ENCODE results near the gene CTNNA3.

The CTNNA3 gene

DNA sequence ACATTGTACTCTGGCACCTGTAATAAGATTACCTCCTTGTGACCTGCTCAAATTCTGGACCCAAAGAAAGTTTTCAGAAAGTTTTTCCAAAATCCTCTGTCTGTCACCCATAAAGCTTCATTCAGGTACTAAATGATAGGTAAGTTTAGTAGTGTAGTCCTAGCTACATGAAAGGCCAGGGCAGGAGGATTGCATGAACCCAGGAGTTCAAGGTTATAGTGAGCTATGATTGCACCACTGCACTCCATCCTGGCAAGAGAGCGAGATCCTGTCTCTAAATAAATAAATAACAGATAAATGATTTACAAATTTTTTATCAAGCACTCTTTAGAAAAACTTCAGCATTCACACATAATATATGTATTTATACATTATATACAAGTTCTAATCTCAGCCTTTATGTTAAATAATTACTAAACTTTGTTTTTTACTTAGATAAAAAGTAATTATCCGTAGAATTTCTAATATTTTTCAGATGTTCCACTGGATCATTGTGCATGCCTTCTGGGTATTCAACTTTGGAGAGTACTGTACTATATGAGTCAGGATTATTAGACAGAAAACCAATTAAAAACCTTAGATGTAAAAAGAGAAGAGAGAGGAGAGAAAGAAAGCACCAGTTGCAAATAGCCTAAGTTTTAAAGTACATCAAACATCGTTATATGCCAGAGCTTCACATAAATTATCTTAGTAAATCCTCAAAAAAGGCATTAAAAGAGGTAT lies 407.1 kb downstream of the CTNNA3 start:
- TF ChIP-seq, protein P1, sequence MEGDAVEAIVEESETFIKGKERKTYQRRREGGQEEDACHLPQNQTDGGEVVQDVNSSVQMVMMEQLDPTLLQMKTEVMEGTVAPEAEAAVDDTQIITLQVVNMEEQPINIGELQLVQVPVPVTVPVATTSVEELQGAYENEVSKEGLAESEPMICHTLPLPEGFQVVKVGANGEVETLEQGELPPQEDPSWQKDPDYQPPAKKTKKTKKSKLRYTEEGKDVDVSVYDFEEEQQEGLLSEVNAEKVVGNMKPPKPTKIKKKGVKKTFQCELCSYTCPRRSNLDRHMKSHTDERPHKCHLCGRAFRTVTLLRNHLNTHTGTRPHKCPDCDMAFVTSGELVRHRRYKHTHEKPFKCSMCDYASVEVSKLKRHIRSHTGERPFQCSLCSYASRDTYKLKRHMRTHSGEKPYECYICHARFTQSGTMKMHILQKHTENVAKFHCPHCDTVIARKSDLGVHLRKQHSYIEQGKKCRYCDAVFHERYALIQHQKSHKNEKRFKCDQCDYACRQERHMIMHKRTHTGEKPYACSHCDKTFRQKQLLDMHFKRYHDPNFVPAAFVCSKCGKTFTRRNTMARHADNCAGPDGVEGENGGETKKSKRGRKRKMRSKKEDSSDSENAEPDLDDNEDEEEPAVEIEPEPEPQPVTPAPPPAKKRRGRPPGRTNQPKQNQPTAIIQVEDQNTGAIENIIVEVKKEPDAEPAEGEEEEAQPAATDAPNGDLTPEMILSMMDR (IDR thresholded peaks at IDR 0.05; ENCODE audit: insufficient read depth, low read depth, low read length, missing control alignments): no peak
- no peak overlapping the region for H3K4me3 ChIP-seq (ENCODE audit: low read length)
- DNase-seq (ENCODE audit: low read depth): no peak

DNA sequence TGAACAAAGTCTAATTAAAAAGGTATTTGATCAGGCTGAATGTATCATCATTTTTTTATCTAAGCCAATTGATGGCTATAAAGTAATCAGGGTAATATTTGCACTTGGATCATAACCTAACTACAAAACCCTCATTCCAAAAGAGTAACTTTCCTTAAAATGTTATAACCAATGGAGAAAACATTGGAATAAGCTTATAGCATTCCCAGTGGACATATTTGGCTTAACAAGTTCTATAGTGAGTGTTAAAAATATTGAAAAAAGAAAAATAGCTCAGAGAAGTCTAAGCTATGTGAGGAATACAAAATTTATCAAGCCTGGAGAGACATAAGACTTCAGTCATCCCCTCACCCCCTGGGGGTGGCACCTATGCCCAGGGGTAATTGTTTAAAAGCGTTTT lies 411.4 kb downstream of the CTNNA3 start:
- no peak for DNase-seq (ENCODE audit: low read depth)
- TF ChIP-seq, protein P1 (IDR thresholded peaks at IDR 0.05; ENCODE audit: insufficient read depth, low read depth, low read length, missing control alignments): no peak
- H3K4me3 ChIP-seq (ENCODE audit: low read length): no peak overlapping the region

DNA sequence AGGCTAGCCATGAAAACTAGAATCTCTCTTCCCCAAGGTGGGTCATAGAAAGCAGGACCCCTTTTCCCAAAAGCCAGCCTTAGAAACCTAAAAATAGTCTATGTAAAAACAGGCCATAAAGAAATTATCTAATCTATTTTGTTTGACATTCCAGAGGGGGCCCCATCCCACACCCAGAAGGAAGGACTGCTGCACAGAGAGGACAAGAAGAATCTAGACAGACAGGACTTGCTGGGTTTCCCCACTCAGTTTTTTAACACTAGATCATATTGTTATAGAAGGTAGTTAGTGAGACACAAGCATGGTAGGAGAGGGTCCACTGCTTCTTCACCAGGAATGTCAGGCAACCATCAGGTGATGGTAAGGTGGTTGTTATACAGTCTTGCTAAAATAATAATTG lies 413.1 kb downstream of the CTNNA3 start:
- no peak overlapping the region for H3K4me3 ChIP-seq (ENCODE audit: low read length)
- TF ChIP-seq, protein P1 (IDR thresholded peaks at IDR 0.05; ENCODE audit: insufficient read depth, low read depth, low read length, missing control alignments): no peak
- no peak for DNase-seq (ENCODE audit: low read depth)

DNA sequence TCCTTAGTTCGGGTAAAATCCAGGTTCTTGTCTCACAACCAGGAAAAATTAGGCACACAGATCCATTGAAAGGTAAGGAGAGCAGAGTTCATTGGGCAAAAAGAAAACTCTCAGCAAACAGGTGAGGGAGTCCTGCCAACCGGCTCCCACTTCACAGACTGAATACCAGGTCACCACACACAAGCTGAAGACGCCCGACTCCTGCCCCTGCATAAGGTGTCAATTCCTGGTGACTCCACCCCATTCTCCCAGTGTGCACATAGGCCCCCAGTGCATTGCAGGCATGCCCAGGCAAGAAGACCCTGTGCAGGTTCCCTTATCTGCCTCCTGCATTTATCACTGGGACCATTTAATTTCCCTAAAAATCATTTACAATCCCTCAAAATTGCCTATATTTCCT lies 415.6 kb downstream of the CTNNA3 start:
- H3K4me3 ChIP-seq (ENCODE audit: low read length): no peak overlapping the region
- TF ChIP-seq, protein P1 (IDR thresholded peaks at IDR 0.05; ENCODE audit: insufficient read depth, low read depth, low read length, missing control alignments): no peak
- no peak for DNase-seq (ENCODE audit: low read depth)

DNA sequence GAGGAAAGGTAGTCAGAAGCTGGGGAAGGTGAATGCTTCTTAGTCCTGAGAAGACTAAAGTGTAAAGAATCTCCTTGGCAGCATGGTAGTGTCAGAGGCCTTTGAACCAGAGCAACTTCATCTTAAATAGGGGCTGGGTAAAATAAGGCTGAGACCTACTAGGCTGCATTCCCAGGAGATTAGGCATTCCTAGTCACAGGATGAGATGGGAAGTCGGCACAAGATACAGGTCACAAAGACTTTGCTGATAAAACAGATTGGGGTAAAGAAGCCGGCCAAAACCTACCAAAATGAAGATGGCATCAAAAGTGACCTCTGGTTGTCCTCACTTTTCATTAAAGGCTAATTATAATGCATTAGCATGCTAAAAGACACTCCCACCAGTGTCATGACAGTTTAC lies 418.6 kb downstream of the CTNNA3 start:
- no peak overlapping the region for H3K4me3 ChIP-seq (ENCODE audit: low read length)
- TF ChIP-seq, protein P1 (IDR thresholded peaks at IDR 0.05; ENCODE audit: insufficient read depth, low read depth, low read length, missing control alignments): no peak
- no peak for DNase-seq (ENCODE audit: low read depth)

DNA sequence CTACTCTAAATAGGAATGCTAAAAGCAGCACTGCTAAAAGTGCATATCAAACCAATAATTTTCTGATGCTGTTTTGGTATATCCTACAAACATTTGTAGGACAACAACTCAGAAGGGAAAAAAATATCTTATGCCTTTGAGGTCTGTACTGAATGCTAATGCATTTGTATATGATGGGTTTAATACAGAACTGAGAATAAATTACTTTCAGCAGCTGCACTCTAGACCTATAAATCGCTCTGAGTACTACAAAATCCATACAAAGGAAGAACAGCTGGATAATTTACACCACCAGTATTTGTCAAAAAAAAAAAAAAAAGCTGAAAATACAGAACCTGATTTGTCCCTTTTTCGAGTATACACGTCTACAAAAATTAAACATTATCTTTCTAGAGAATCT lies 426.2 kb downstream of the CTNNA3 start:
- DNase-seq (ENCODE audit: low read depth): no peak
- no peak overlapping the region for H3K4me3 ChIP-seq (ENCODE audit: low read length)
- TF ChIP-seq, protein P1 (IDR thresholded peaks at IDR 0.05; ENCODE audit: insufficient read depth, low read depth, low read length, missing control alignments): no peak

DNA sequence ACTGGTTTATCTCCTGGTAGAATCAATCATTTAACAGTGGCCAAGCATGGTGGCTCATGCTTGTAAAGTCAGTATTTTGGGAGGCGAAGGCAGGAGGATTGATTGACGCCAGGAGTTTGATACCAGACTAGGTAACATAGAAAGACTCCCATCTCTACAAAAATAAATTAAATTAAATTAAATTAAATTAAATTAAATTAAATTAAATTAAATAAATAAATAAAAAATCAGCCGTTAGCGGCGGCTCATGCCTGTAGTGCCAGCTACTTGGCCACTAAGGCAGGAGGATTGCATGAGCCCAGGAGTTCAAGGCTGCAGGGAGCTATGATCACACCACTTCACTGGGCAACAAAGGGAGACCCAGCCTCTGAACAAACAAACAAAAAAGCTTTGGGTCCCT lies 427.8 kb downstream of the CTNNA3 start:
- no peak for DNase-seq (ENCODE audit: low read depth)
- no peak overlapping the region for H3K4me3 ChIP-seq (ENCODE audit: low read length)
- TF ChIP-seq, protein P1 (IDR thresholded peaks at IDR 0.05; ENCODE audit: insufficient read depth, low read depth, low read length, missing control alignments): no peak

All from epithelial cell of esophagus (primary cell).